Measurements from ENCODE around the gene RNF34. TPM values are rescaled to one million over a fixed set of nuclear protein-coding genes. Genes with fewer than 3 reads are reported as not detected.
A peak's percentile ranks its signal among the peaks of the same experiment; 100 is the strongest.

Gene RNF34
- total and polyA plus RNA-seq, 4 donors = 15.8 to 30.9 (median 21.4) TPM

DNA sequence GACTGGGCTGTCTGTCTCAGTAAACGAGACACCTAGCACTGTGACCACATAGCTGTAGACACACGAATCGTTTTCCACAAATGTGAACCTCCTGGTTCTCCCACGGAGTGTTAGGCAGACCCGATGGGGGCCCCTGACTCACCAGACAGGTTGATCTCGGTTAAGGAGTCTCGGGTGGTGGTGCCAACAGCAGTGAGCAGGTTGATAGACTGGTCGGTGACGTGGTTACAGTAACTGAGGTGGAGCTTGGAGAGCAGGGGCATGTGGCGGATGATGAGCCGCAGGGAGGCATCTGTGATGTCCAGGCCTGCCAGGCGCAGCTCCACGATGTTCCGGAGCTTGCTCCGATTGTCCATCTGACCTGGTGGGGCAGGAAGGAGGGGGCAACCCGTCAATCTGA is 39.8 kb downstream of the RNF34 start:
- no peak overlapping the region for H3K4me3 ChIP-seq (ENCODE audit: low read length in 2 of 2)
- WGBS, 2 donors = 93 to 94% methylated on average over 16 of the region's 16 CpGs
- peaks cover 3 to 5% of the 10 kb centered on the region in 2 donors for H3K36me3 ChIP-seq (ENCODE audit: control insufficient read depth in 1 of 2, insufficient read depth in 2 of 2, low read length in 1 of 2)
- intact Hi-C loops (cut with DNase I) = loop anchor here in 1 of 2 donors (5.0 kb wide), 1 partner anchor 87 kb away; the partner anchor contains the start of gene ANAPC5
- ATAC-seq (ENCODE audit: low FRiP score) (no peak), DNase-seq (no peak)
- no peaks in the 10 kb centered on the region for H3K4me1 ChIP-seq (ENCODE audit: control insufficient read depth in 1 of 2, insufficient read depth in 2 of 2, low read length in 2 of 2)
- H3K27ac ChIP-seq (ENCODE audit: low read depth in 1 of 2, low read length in 2 of 2) = no peak overlapping the region
- no peaks in the 10 kb centered on the region for H3K27me3 ChIP-seq (ENCODE audit: control insufficient read depth in 1 of 2, insufficient read depth in 2 of 2, low read length in 1 of 2)
- H3K9me3 ChIP-seq (ENCODE audit: control insufficient read depth, low read length) = no peaks in the 10 kb centered on the region

- Histone ChIP-seq H3K27me3 (ENCODE audit: control insufficient read depth in 1 of 2, insufficient read depth in 2 of 2, low read length in 1 of 2) (no peaks in the 10 kb centered on the region), H3K9me3 (ENCODE audit: control insufficient read depth, low read length) (no peaks in the 10 kb centered on the region), H3K36me3 (ENCODE audit: control insufficient read depth in 1 of 2, insufficient read depth in 2 of 2, low read length in 1 of 2) (peaks cover 2 to 3% of the 10 kb centered on the region in 2 donors), H3K4me3 (ENCODE audit: low read length in 2 of 2) (no peak overlapping the region), H3K27ac (ENCODE audit: low read depth in 1 of 2, low read length in 2 of 2) (no peak overlapping the region), H3K4me1 (ENCODE audit: control insufficient read depth in 1 of 2, insufficient read depth in 2 of 2, low read length in 2 of 2) (no peaks in the 10 kb centered on the region)
- intact Hi-C loops (cut with DNase I) = loop anchor here in 1 of 2 donors (5.0 kb wide), 1 partner anchor 88 kb away; the partner anchor contains the start of gene ANAPC5
- WGBS, 2 donors = 95 to 99% methylated on average over 15 of the region's 15 CpGs
- ATAC-seq (ENCODE audit: low FRiP score) (no peak), DNase-seq (no peak)
Observed at GRCh38 chr12:121440768-121441167, 40.9 kb downstream of the RNF34 start.

- no peaks in the 10 kb centered on the region for H3K27me3 ChIP-seq (ENCODE audit: control insufficient read depth in 1 of 2, insufficient read depth in 2 of 2, low read length in 1 of 2)
- no peaks in the 10 kb centered on the region for H3K4me1 ChIP-seq (ENCODE audit: control insufficient read depth in 1 of 2, insufficient read depth in 2 of 2, low read length in 2 of 2)
- intact Hi-C loops (cut with DNase I) = loop anchor here in 1 of 2 donors (5.0 kb wide), 1 partner anchor 89 kb away; the partner anchor contains the start of gene ANAPC5
- no peak for ATAC-seq (ENCODE audit: low FRiP score)
- peaks cover 2 to 3% of the 10 kb centered on the region in 2 donors for H3K36me3 ChIP-seq (ENCODE audit: control insufficient read depth in 1 of 2, insufficient read depth in 2 of 2, low read length in 1 of 2)
- 86 to 94% methylated on average over 17 of the region's 17 CpGs for WGBS, 2 donors
- no peak overlapping the region for H3K4me3 ChIP-seq (ENCODE audit: low read length in 2 of 2)
- H3K9me3 ChIP-seq (ENCODE audit: control insufficient read depth, low read length) = no peaks in the 10 kb centered on the region
- no peak overlapping the region for H3K27ac ChIP-seq (ENCODE audit: low read depth in 1 of 2, low read length in 2 of 2)
- DNase-seq = no peak
Observed at GRCh38 chr12:121441555-121441954, 41.6 kb downstream of the RNF34 start.

DNA sequence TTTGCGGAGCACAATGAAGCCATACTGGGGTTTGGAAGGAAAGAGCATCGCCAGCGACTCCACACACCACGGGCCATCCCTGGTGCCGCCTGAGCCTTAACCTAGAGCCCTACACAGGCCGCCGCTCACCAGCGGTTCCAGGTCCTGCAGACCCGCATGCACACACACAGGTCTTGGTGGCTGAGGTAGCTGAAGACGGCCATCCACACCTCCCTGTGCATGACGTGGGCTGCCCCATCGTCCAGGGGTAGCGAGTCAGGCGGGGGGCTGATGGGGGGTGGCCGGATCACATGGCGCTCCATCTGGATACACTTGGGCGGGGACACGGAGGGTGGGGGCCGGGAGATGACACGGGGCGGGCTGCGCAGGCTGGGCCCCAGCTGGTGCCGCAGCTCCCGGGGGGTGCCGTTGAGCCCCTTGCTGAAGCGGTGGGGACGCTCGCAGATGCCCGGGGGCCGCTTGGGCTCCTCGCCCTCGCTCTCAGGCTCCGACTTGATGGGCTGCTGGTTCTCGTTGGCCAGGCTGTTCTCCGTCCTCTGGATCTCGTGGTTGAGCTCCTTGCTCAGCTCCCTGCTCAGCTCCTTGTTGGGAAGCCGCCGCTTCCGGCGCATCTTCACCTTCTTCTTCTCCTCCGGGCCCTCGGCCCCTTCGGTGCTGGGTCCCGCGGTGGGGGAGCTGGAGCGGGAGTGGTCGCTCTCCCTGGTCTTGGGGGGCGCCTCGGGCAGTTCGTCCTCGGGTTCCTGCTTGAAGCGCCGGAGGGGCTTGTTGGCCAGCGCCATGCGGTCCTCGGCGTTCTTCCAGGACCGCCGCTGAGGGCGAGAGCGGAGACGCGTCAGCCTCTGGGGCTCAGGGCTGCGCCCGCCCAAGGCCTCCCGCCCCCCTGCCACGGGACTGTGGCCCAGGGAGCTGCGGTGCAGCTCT is 42.4 kb downstream of the RNF34 start:
- ATAC-seq (ENCODE audit: low FRiP score) = peak; percentile 21

GRCh38 chr12:121443193-121443870 is 43.4 kb downstream of the RNF34 start:
- peaks cover 2 to 3% of the 10 kb centered on the region in 2 donors for H3K36me3 ChIP-seq (ENCODE audit: control insufficient read depth in 1 of 2, insufficient read depth in 2 of 2, low read length in 1 of 2)
- DNase-seq (peak; percentile 91 to 96), ATAC-seq (ENCODE audit: low FRiP score) (peak; percentile 85)
- WGBS, 2 donors = 46 to 48% methylated on average over 19 to 20 of the region's 20 CpGs
- no peaks in the 10 kb centered on the region for H3K27me3 ChIP-seq (ENCODE audit: control insufficient read depth in 1 of 2, insufficient read depth in 2 of 2, low read length in 1 of 2)
- no peaks in the 10 kb centered on the region for H3K4me1 ChIP-seq (ENCODE audit: control insufficient read depth in 1 of 2, insufficient read depth in 2 of 2, low read length in 2 of 2)
- no peaks in the 10 kb centered on the region for H3K9me3 ChIP-seq (ENCODE audit: control insufficient read depth, low read length)
- intact Hi-C loops (cut with DNase I) = loop anchor here in 1 of 2 donors (2.0 to 5.0 kb wide), 2 partner anchors 91 to 107 kb away; partner anchors contain the start of gene ANAPC5
- no peak overlapping the region for H3K4me3 ChIP-seq (ENCODE audit: low read length in 2 of 2)
- H3K27ac ChIP-seq (ENCODE audit: low read depth in 1 of 2, low read length in 2 of 2) = no peak overlapping the region

More for the DNA sequence above, 42.4 kb downstream of the RNF34 start:
- no peaks in the 10 kb centered on the region for H3K4me1 ChIP-seq (ENCODE audit: control insufficient read depth in 1 of 2, insufficient read depth in 2 of 2, low read length in 2 of 2)
- WGBS, 2 donors = 95 to 96% methylated on average over 67 to 68 of the region's 68 CpGs
- no peak overlapping the region for H3K27ac ChIP-seq (ENCODE audit: low read depth in 1 of 2, low read length in 2 of 2)
- no peaks in the 10 kb centered on the region for H3K27me3 ChIP-seq (ENCODE audit: control insufficient read depth in 1 of 2, insufficient read depth in 2 of 2, low read length in 1 of 2)
- DNase-seq = no peak
- intact Hi-C loops (cut with DNase I) = loop anchor here in 1 of 2 donors (2.0 to 5.0 kb wide), 2 partner anchors 90 to 105 kb away; partner anchors contain the start of gene ANAPC5
- no peak overlapping the region for H3K4me3 ChIP-seq (ENCODE audit: low read length in 2 of 2)
- H3K9me3 ChIP-seq (ENCODE audit: control insufficient read depth, low read length) = no peaks in the 10 kb centered on the region
- H3K36me3 ChIP-seq (ENCODE audit: control insufficient read depth in 1 of 2, insufficient read depth in 2 of 2, low read length in 1 of 2) = peaks cover 2 to 3% of the 10 kb centered on the region in 2 donors

DNA sequence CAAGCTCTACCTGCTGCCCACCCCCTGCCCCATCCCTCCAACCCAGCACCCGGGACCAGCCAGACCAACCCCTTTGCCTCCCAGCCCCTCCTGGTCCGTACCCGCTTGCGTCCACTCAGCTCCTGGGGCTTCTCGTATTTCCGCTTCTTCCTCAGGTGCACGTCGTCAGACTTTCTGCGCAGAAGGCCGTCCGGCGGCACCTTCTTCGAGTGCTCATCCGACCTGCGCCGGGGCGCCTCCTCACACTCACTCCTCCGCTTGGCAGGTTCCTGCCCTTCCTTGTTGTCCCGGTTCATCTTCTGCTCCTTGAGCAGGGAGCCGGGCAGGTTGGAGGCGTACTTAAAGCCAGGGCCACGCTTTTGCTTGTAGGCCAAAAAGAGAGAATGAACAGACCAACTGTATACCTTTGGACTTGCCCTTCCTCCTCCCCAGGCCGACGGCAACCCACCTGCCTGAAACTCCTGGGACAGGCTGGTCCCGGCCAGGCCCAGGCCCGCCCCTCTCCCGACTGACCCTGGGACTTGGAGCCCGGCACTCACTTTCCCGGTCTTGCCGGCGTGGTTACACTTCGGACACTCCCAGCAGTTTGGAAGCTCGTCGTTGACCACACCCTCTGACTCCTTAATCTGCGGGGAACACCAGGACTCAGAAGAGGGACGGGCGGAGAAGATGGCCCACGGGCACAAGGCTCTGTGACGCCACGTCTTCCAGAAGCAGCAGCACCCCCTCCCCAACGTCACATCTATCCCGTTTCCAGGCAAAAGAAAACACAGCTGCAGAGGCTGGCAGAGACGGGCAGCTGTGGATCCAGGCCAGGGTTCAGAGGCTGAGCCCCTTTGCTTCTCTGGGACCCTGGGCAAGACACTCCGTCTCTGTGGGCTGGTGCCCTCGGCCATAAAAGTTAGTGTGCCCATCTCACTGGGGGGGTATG is 44.3 kb downstream of the RNF34 start:
- Histone ChIP-seq H3K9me3 (ENCODE audit: control insufficient read depth, low read length) (no peaks in the 10 kb centered on the region), H3K36me3 (ENCODE audit: control insufficient read depth in 1 of 2, insufficient read depth in 2 of 2, low read length in 1 of 2) (peaks cover 2 to 3% of the 10 kb centered on the region in 2 donors), H3K4me1 (ENCODE audit: control insufficient read depth in 1 of 2, insufficient read depth in 2 of 2, low read length in 2 of 2) (no peaks in the 10 kb centered on the region), H3K27me3 (ENCODE audit: control insufficient read depth in 1 of 2, insufficient read depth in 2 of 2, low read length in 1 of 2) (no peaks in the 10 kb centered on the region), H3K27ac (ENCODE audit: low read depth in 1 of 2, low read length in 2 of 2) (no peak overlapping the region), H3K4me3 (ENCODE audit: low read length in 2 of 2) (no peak overlapping the region)
- no peak for DNase-seq
- 78% methylated on average over 45 of the region's 45 CpGs for WGBS, 2 donors
- peak; percentile 19 for ATAC-seq (ENCODE audit: low FRiP score)
- intact Hi-C loops (cut with DNase I) = loop anchor here in 1 of 2 donors (2.0 to 5.0 kb wide), 2 partner anchors 92 to 107 kb away; partner anchors contain the start of gene ANAPC5

GRCh38 chr12:121444842-121445202 is 44.9 kb downstream of the RNF34 start:
- intact Hi-C loops (cut with DNase I) = loop anchor here (5.0 kb wide), 2 partner anchors 93 to 113 kb away; partner anchors contain the start of gene ANAPC5 (in 1 of the 2)
- H3K36me3 ChIP-seq (ENCODE audit: control insufficient read depth in 1 of 2, insufficient read depth in 2 of 2, low read length in 1 of 2) = peaks cover under 1 to 1% of the 10 kb centered on the region in 2 donors
- no peaks in the 10 kb centered on the region for H3K4me1 ChIP-seq (ENCODE audit: control insufficient read depth in 1 of 2, insufficient read depth in 2 of 2, low read length in 2 of 2)
- WGBS, 2 donors = 90 to 91% methylated on average over 4 of the region's 4 CpGs
- H3K9me3 ChIP-seq (ENCODE audit: control insufficient read depth, low read length) = no peaks in the 10 kb centered on the region
- no peak for DNase-seq
- H3K27me3 ChIP-seq (ENCODE audit: control insufficient read depth in 1 of 2, insufficient read depth in 2 of 2, low read length in 1 of 2) = no peaks in the 10 kb centered on the region
- H3K27ac ChIP-seq (ENCODE audit: low read depth in 1 of 2, low read length in 2 of 2) = no peak overlapping the region
- no peak overlapping the region for H3K4me3 ChIP-seq (ENCODE audit: low read length in 2 of 2)
- ATAC-seq (ENCODE audit: low FRiP score) = no peak

DNA sequence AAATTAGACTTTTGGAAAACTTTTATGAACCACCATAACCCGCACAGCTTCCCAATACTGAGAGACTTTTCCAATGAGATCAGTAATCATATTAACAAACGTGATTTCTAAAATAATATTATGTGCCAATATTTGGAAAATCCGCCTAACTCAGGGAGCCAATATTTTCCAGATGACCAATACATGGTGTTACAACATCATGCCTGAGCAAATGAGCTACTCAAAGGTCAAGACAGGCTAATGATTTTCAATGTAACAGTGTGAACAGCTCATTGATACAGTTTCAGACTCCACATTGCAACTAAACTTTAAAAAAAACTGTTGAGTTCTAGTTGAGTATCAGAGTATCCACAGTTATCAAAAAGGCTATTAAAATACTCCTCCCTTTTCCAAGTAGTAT is 46.8 kb downstream of the RNF34 start:
- Histone ChIP-seq H3K36me3 (ENCODE audit: control insufficient read depth in 1 of 2, insufficient read depth in 2 of 2, low read length in 1 of 2) (no peaks in the 10 kb centered on the region), H3K9me3 (ENCODE audit: control insufficient read depth, low read length) (no peaks in the 10 kb centered on the region), H3K27ac (ENCODE audit: low read depth in 1 of 2, low read length in 2 of 2) (no peak overlapping the region), H3K4me1 (ENCODE audit: control insufficient read depth in 1 of 2, insufficient read depth in 2 of 2, low read length in 2 of 2) (no peaks in the 10 kb centered on the region), H3K27me3 (ENCODE audit: control insufficient read depth in 1 of 2, insufficient read depth in 2 of 2, low read length in 1 of 2) (no peaks in the 10 kb centered on the region), H3K4me3 (ENCODE audit: low read length in 2 of 2) (no peak overlapping the region)
- WGBS, 2 donors = 74 to 84% methylated on average over 3 of the region's 3 CpGs
- DNase-seq (no peak), ATAC-seq (ENCODE audit: low FRiP score) (no peak)
- intact Hi-C loops (cut with DNase I) = loop anchor here in 1 of 2 donors (5.0 kb wide), 1 partner anchor 114 kb away; no protein-coding TSS in a partner anchor

All from aorta (tissue), 5 donors.